Mammary epithelial cell (primary cell): ENCODE results near the gene FGFRL1.

ENCODE experiments used
- CTCF ChIP-seq, 2 donors: IDR thresholded peaks in 1 of 2; conservative IDR thresholded peaks in 1 of 2; 2 replicates each; pipeline ENCODE4 v1.5.1; 2011 to 2012; ENCODE audit warnings: inconsistent platforms in 2 of 2, low read length in 2 of 2, mild to moderate bottlenecking in 2 of 2, control low read depth in 1 of 2, low read depth in 1 of 2; ENCODE audit not compliant: insufficient read depth in 1 of 2; ENCODE audit errors: extremely low read depth in 1 of 2
- EZH2 ChIP-seq: IDR thresholded peaks from 2 replicates; pipeline ENCODE4 v1.6.1; 2012; ENCODE audit warnings: low read length, inconsistent platforms, borderline replicate concordance

DNA sequence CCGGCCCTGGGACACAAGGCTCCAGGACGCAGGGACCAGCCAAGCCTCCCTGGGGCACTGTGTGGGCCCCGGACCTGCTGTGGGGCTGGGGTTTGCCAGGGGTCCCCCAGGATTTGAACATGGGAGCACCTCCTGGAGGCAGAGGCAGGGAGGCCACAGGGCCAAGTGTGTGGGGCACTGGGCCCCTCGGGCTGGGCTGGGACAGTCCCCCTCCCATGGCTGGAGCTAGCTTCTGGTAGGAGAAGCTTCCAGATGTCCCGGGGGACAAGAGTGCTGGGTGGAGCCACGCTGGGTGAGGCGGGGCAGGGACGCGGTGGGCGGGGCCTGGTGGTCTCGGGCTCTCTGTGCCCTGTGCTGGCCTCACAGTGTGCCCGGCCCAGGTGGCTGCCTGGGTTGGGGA is 18.6 kb downstream of the FGFRL1 start:
- TF ChIP-seq CTCF (conservative IDR thresholded peaks at IDR 0.05 in 1 of 2, IDR thresholded peaks at IDR 0.05 in 1 of 2; ENCODE audit: extremely low read depth in 1 of 2, insufficient read depth in 1 of 2, low read depth in 1 of 2, low read length in 2 of 2) (no peak), EZH2 (no peak)
